Loucy (cell line): ENCODE results near the gene IL17RE.

Experiments
- CTCF ChIP-seq: fragments of 200-600 bp; sonication (generic); conservative IDR thresholded peaks from 2 replicates; pipeline ENCODE4 v1.5.1; 2014; ENCODE audit warnings: mild to moderate bottlenecking, antibody characterized with exemption, low read length
- EZH2phosphoT487 ChIP-seq: fragments of 200-600 bp; IDR thresholded peaks from 2 replicates; pipeline ENCODE4 v1.6.1; 2018; ENCODE audit warnings: antibody characterized with exemption, mild to moderate bottlenecking, moderate library complexity, borderline replicate concordance

- TF ChIP-seq CTCF (no peak), EZH2phosphoT487 (no peak)
Measured at GRCh38 chr3:9937486-9938238, 35.0 kb downstream of the IL17RE start.
